ENCODE data around the gene TTC13. TPM values are rescaled to one million over a fixed set of nuclear protein-coding genes. Genes with fewer than 3 reads are reported as not detected.
A peak's percentile ranks its signal among the peaks of the same experiment; 100 is the strongest.

TTC13 gene
- total and polyA plus RNA-seq, 3 donors from 2014 or later: 7.5 to 18.5 (median 10.2) TPM

DNA sequence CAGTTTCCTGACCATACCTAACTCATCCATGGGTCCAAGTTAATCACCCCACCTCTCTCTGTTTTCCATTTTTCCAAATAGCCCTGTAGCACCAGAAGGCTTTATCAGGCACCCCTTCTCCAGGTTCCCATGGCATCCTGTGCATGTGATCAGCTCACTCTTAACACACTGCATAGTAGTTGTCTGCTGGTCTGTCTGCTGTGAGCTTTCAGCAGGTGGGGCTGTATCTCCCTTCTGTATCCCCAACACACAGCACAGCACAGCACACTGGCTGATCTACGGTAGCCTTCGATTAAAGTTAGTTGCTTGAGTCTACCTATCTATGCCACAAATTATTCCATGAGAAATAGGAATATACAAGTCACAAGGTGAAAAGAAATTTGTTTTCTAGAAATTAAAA lies 56.0 kb downstream of the TTC13 start:
- DNase-seq: no peak
- Histone ChIP-seq H3K27ac (no peak overlapping the region), H3K9me3 (no peaks in the 10 kb centered on the region), H3K27me3 (no peaks in the 10 kb centered on the region), H3K36me3 (ENCODE audit: low read depth, missing control alignments) (no peaks in the 10 kb centered on the region), H3K4me1 (no peaks in the 10 kb centered on the region), H3K4me3 (no peak overlapping the region)
- 85 to 89% methylated on average over 2 of the region's 2 CpGs for WGBS, 2 donors
- intact Hi-C loops (cut with DNase I; ENCODE audit: low total_unique reads): no loop called here
- TF ChIP-seq, protein P1, sequence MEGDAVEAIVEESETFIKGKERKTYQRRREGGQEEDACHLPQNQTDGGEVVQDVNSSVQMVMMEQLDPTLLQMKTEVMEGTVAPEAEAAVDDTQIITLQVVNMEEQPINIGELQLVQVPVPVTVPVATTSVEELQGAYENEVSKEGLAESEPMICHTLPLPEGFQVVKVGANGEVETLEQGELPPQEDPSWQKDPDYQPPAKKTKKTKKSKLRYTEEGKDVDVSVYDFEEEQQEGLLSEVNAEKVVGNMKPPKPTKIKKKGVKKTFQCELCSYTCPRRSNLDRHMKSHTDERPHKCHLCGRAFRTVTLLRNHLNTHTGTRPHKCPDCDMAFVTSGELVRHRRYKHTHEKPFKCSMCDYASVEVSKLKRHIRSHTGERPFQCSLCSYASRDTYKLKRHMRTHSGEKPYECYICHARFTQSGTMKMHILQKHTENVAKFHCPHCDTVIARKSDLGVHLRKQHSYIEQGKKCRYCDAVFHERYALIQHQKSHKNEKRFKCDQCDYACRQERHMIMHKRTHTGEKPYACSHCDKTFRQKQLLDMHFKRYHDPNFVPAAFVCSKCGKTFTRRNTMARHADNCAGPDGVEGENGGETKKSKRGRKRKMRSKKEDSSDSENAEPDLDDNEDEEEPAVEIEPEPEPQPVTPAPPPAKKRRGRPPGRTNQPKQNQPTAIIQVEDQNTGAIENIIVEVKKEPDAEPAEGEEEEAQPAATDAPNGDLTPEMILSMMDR (IDR thresholded peaks at IDR 0.05): no peak
- no peak for TF ChIP-seq POLR2A (IDR thresholded peaks at IDR 0.05)

DNA sequence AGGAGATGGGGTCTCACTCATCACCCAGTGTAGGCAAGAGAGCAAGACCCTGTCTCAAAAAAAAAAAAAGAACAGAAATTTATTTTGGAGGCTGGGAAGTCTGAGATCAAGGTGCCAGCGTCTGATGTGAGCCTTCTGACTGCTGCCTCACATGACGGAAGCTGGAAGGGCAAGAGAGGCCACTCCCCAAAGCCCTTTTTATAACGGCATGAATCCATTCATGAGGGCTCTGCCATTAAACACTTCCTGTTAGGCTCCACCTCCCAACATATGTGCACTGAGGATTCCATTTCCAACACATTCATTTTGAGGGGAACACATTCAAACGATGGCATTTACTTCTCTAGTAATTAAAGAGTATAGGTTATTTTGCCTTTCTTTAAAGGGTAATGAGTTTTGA lies 59.5 kb downstream of the TTC13 start:
- Histone ChIP-seq H3K36me3 (ENCODE audit: low read depth, missing control alignments) (no peaks in the 10 kb centered on the region), H3K4me3 (no peak overlapping the region), H3K9me3 (no peaks in the 10 kb centered on the region), H3K4me1 (no peaks in the 10 kb centered on the region), H3K27ac (no peak overlapping the region), H3K27me3 (no peaks in the 10 kb centered on the region)
- 64% methylated on average over 4 of the region's 4 CpGs for WGBS, 2 donors
- DNase-seq: no peak
- intact Hi-C loops (cut with DNase I; ENCODE audit: low total_unique reads): loop anchor here (5.0 kb wide), 1 partner anchor 298 kb away; no protein-coding TSS in a partner anchor
- TF ChIP-seq POLR2A (IDR thresholded peaks at IDR 0.05): no peak
- TF ChIP-seq, protein P1 (IDR thresholded peaks at IDR 0.05): no peak

DNA sequence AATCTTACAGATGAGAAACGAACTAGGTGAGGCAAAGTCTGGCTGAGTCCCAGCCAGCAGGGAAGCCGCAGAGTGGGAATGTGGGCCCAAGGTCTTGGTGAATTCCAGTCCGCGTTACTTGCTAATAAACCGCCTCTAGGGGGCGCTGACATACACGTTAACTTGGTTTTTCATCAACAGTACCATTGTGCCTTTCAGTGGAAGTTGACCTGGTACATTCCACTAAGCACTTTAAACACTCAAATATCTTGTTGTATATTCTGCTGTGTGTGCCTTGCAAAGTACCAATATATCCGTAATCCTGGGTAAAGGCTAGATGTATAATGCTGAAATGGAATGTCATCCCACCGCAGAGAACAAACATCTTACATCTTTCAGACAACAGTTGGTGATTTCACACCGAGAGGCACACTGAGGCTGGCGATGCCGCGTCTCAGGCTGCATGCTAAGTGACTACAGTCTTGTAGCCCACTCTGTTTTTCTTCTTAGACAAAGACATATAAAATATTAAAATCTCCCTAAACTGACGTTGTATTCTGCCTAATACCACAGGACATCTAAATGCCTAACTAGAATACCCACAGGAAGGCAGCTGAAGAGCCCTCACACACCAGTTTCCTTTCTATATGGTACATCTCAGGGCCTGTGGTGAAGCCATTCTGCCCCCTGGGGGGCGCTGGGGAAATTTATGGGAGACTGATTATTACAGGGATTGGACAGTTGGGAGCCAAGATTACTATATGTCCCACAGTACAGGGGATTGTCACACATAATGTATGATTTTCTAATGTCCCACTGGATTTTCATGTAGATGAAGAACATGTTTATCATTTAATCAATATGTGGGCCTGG lies 61.2 kb downstream of the TTC13 start:
- no peaks in the 10 kb centered on the region for H3K27me3 ChIP-seq
- H3K4me1 ChIP-seq: no peaks in the 10 kb centered on the region
- H3K9me3 ChIP-seq: no peaks in the 10 kb centered on the region
- TF ChIP-seq, protein P1 (IDR thresholded peaks at IDR 0.05): peak; percentile 14 to 77 (median 58)
- TF ChIP-seq POLR2A (IDR thresholded peaks at IDR 0.05): no peak
- intact Hi-C loops (cut with DNase I; ENCODE audit: low total_unique reads): loop anchor here (5.0 kb wide), 1 partner anchor 300 kb away; no protein-coding TSS in a partner anchor
- no peaks in the 10 kb centered on the region for H3K36me3 ChIP-seq (ENCODE audit: low read depth, missing control alignments)
- H3K4me3 ChIP-seq: no peak overlapping the region
- H3K27ac ChIP-seq: no peak overlapping the region
- DNase-seq: peak; percentile 94
- 60 to 62% methylated on average over 15 of the region's 15 CpGs for WGBS, 2 donors

DNA sequence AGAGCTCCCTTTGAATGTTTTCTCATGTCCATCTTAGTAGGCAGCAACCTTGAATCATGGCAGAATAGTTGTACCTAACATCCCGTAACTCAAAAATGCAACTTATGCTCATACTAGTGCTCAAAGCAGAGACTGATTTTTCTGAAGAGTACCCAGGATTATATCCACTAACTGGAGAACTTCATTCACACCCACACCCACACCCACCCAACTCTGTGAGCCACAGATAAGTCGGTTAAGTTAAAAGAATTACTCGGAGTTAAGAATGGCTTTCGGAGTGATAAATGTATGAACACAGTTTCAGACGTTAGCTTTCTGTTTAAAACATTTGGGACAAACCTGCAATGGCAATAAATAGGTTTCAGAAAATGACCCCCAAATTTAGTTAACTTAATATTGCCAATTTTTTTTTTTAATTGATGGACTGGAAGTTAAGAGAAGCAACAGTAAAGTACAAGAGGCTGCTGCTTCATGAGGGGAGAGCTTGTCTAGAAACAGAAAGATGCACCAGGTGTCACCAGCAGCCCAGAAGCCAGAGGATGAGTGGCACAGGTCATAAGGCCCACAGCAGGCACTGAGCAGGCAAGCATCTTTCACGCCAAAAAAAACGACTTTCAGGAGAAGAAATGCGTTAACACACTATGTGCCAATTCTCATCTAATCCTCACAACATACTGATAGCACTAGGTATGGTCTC lies 61.9 kb downstream of the TTC13 start:
- Histone ChIP-seq H3K4me1 (no peaks in the 10 kb centered on the region), H3K4me3 (no peak overlapping the region), H3K27ac (no peak overlapping the region), H3K27me3 (no peaks in the 10 kb centered on the region), H3K9me3 (no peaks in the 10 kb centered on the region), H3K36me3 (ENCODE audit: low read depth, missing control alignments) (no peaks in the 10 kb centered on the region)
- intact Hi-C loops (cut with DNase I; ENCODE audit: low total_unique reads): loop anchor here (5.0 kb wide), 1 partner anchor 301 kb away; no protein-coding TSS in a partner anchor
- no peak for DNase-seq
- no peak for TF ChIP-seq POLR2A (IDR thresholded peaks at IDR 0.05)
- TF ChIP-seq, protein P1 (IDR thresholded peaks at IDR 0.05): no peak
- 82 to 86% methylated on average over 8 of the region's 8 CpGs for WGBS, 2 donors

Data from testis (tissue), 3 donors.